NCI-H2196 treated with DMSO at 0.1 percent for 48 hours (cell line): ENCODE data around the gene TIPRL.

Source experiments
- DNase-seq: peaks from one replicate; lab custom pipeline; 2025; ENCODE audit not compliant: unreplicated experiment; lab: John Stamatoyannopoulos, UW

The TIPRL gene

GRCh38 chr1:168245042-168245441 is 66.3 kb downstream of the TIPRL start:
- DNase-seq = no peak

GRCh38 chr1:168246506-168246905 is 67.7 kb downstream of the TIPRL start:
- DNase-seq = no peak
